Tibial artery (tissue), 4 donors: ENCODE results near the gene C19orf47.

Experiments used
- DNase-seq, 2 donors: peaks; one replicate each; pipeline ENCODE4 v3.0.0-alpha.2; 2019
- H3K27ac ChIP-seq, 2 donors: fragments of 200-600 bp; sonication (generic) in 1 of 2; 1 replicate in 1 of 2; 2 replicates in 1 of 2; pipeline ENCODE4 v1.5.1; 2018 to 2019; ENCODE audit warnings: mild to moderate bottlenecking in 1 of 2
- H3K27me3 ChIP-seq, 2 donors: fragments of 200-600 bp; sonication (generic) in 1 of 2; one replicate each; pipeline versions ENCODE4 v1.5.1 to v1.6.0; 2016 to 2019
- H3K36me3 ChIP-seq, 3 donors: fragments of 200-600 bp; sonication (generic) in 2 of 3; one replicate each; pipeline ENCODE4 v1.5.1; 2016 to 2019; ENCODE audit warnings: mild to moderate bottlenecking in 2 of 3
- H3K4me1 ChIP-seq, 4 donors: fragments of 200-600 bp; sonication (generic) in 2 of 4; 1 replicate in 3 of 4; 2 replicates in 1 of 4; pipeline ENCODE4 v1.5.1; 2016 to 2019
- H3K4me3 ChIP-seq, 2 donors: fragments of 200-600 bp; sonication (generic) in 1 of 2; 1 replicate in 1 of 2; 2 replicates in 1 of 2; pipeline ENCODE4 v1.5.1; 2018 to 2019; ENCODE audit warnings: mild to moderate bottlenecking in 2 of 2
- H3K9me3 ChIP-seq, 3 donors: fragments of 200-600 bp; sonication (generic) in 1 of 3; one replicate each; pipeline ENCODE4 v1.5.1; 2016 to 2019
- CTCF ChIP-seq, 2 experiments: fragments of 200-600 bp in 1 of 2; fragments of 450-650 bp in 1 of 2; IDR thresholded peaks; one replicate each; pipeline ENCODE4 v1.5.1; 2017 to 2019; ENCODE audit warnings: antibody characterized with exemption in 2 of 2, mild to moderate bottlenecking in 1 of 2, moderate library complexity in 1 of 2
- intact Hi-C: fragments of 100-400 bp; cut with DNase I; formaldehyde crosslinking; loops from one replicate; pipeline ENCODE4 v1.15.0; 2023; ENCODE audit warnings: low total_unique reads

The C19orf47 gene

GRCh38 chr19:40355975-40356680 is 7.9 kb upstream of the C19orf47 start:
- no peak overlapping the region for H3K4me3 ChIP-seq
- H3K36me3 ChIP-seq: peaks cover 0 to 24% (median 9%) of the 10 kb centered on the region in 3 donors
- no peaks in the 10 kb centered on the region for H3K27me3 ChIP-seq
- no peak for DNase-seq
- no peaks in the 10 kb centered on the region for H3K9me3 ChIP-seq
- H3K27ac ChIP-seq: no peak overlapping the region
- TF ChIP-seq CTCF (IDR thresholded peaks at IDR 0.05): no peak
- intact Hi-C loops: no loop called here
- H3K4me1 ChIP-seq: peaks cover 0 to 4% (median 2%) of the 10 kb centered on the region in 4 donors

GRCh38 chr19:40348961-40349507 is 837 bp upstream of the C19orf47 start:
- no peaks in the 10 kb centered on the region for H3K9me3 ChIP-seq
- no peak for DNase-seq
- H3K4me3 ChIP-seq: peak overlapping the region; percentile 58 to 68
- peaks cover 0 to 35% (median 8%) of the 10 kb centered on the region in 4 donors for H3K4me1 ChIP-seq
- peak overlapping the region; percentile 61 to 81 for H3K27ac ChIP-seq
- TF ChIP-seq CTCF (IDR thresholded peaks at IDR 0.05): no peak
- intact Hi-C loops: no loop called here
- no peaks in the 10 kb centered on the region for H3K27me3 ChIP-seq
- H3K36me3 ChIP-seq: no peaks in the 10 kb centered on the region

GRCh38 chr19:40344422-40344821 is 3.8 kb downstream of the C19orf47 start:
- Histone ChIP-seq H3K4me1 (peaks cover 0 to 59% (median 29%) of the 10 kb centered on the region in 4 donors), H3K36me3 (peaks cover 0 to 3% (median 0%) of the 10 kb centered on the region in 3 donors), H3K27me3 (no peaks in the 10 kb centered on the region), H3K4me3 (no peak overlapping the region), H3K27ac (no peak overlapping the region), H3K9me3 (no peaks in the 10 kb centered on the region)
- no peak for DNase-seq
- intact Hi-C loops: no loop called here
- no peak for TF ChIP-seq CTCF (IDR thresholded peaks at IDR 0.05)

GRCh38 chr19:40342644-40343311 is 5.4 kb downstream of the C19orf47 start:
- no peak for TF ChIP-seq CTCF (IDR thresholded peaks at IDR 0.05)
- H3K9me3 ChIP-seq: no peaks in the 10 kb centered on the region
- peaks cover 0 to 11% (median 0%) of the 10 kb centered on the region in 3 donors for H3K36me3 ChIP-seq
- intact Hi-C loops: no loop called here
- H3K27me3 ChIP-seq: no peaks in the 10 kb centered on the region
- H3K4me1 ChIP-seq: peaks cover 0 to 57% (median 28%) of the 10 kb centered on the region in 4 donors
- no peak overlapping the region for H3K4me3 ChIP-seq
- DNase-seq: no peak
- peak overlapping the region; percentile 85 to 90 for H3K27ac ChIP-seq

GRCh38 chr19:40341601-40342482 is 6.4 kb downstream of the C19orf47 start:
- peak overlapping the region; percentile 85 to 90 for H3K27ac ChIP-seq
- no peak for TF ChIP-seq CTCF (IDR thresholded peaks at IDR 0.05)
- peak; percentile 36 to 87 for DNase-seq
- H3K4me3 ChIP-seq: peak overlapping the region; percentile 36 to 49
- H3K36me3 ChIP-seq: peaks cover 0 to 11% (median 0%) of the 10 kb centered on the region in 3 donors
- H3K4me1 ChIP-seq: peaks cover 0 to 47% (median 22%) of the 10 kb centered on the region in 4 donors
- intact Hi-C loops: no loop called here
- no peaks in the 10 kb centered on the region for H3K9me3 ChIP-seq
- H3K27me3 ChIP-seq: no peaks in the 10 kb centered on the region
